Vagina (tissue), 2 donors: Measurements from ENCODE around the gene TRMU.
A peak's percentile ranks its signal among the peaks of the same experiment; 100 is the strongest.

ENCODE experiments used
- CTCF ChIP-seq, 3 experiments: fragments of 450-650 bp in 2 of 3; fragments of 200-600 bp in 1 of 3; sonication (generic) in 1 of 3; IDR thresholded peaks; one replicate each; pipeline ENCODE4 v1.5.1; 2017 to 2019; ENCODE audit warnings: antibody characterized with exemption in 3 of 3, mild to moderate bottlenecking in 2 of 3, moderate library complexity in 2 of 3
- POLR2A ChIP-seq, 2 donors: fragments of 450-650 bp; IDR thresholded peaks; one replicate each; pipeline ENCODE4 v1.6.1; 2017; ENCODE audit warnings: antibody characterized with exemption in 2 of 2, mild to moderate bottlenecking in 2 of 2, moderate library complexity in 2 of 2
- POLR2AphosphoS5 ChIP-seq, 2 donors: sonication (generic); formaldehyde crosslinking; IDR thresholded peaks; one replicate each; pipeline ENCODE4 v1.9.0; 2017; ENCODE audit warnings: antibody characterized with exemption in 2 of 2, mild to moderate bottlenecking in 2 of 2, low read depth in 1 of 2; ENCODE audit not compliant: insufficient read depth in 1 of 2

- TF ChIP-seq POLR2A (IDR thresholded peaks at IDR 0.05): no peak
- TF ChIP-seq CTCF (IDR thresholded peaks at IDR 0.05): no peak
- peak; percentile 42 to 64 for TF ChIP-seq POLR2AphosphoS5 (IDR thresholded peaks at IDR 0.05; ENCODE audit: insufficient read depth in 1 of 2, low read depth in 1 of 2)
These were observed 39.4 kb downstream of the TRMU start for GRCh38 chr22:46374663-46375474.
